Keratinocyte (primary cell): ENCODE data around the gene NUP214.

Source experiments
- EZH2 ChIP-seq: IDR thresholded peaks from one replicate; pipeline ENCODE4 v1.6.1; 2012; ENCODE audit warnings: inconsistent platforms, mild to moderate bottlenecking, low read length, moderate library complexity
- TF ChIP-seq, protein P1 (sequence below), 3 experiments: IDR thresholded peaks in 1 of 3; conservative IDR thresholded peaks in 1 of 3; optimal IDR thresholded peaks in 1 of 3; 2 replicates in 2 of 3; 3 replicates in 1 of 3; pipeline versions ENCODE3 to v1.5.1; 2011; ENCODE audit warnings: low read length in 3 of 3, mild to moderate bottlenecking in 3 of 3, moderate library complexity in 2 of 3, control low read depth in 1 of 3, inconsistent platforms in 1 of 3; ENCODE audit not compliant: insufficient read depth in 2 of 3; ENCODE audit errors: extremely low read depth in 1 of 3

DNA sequence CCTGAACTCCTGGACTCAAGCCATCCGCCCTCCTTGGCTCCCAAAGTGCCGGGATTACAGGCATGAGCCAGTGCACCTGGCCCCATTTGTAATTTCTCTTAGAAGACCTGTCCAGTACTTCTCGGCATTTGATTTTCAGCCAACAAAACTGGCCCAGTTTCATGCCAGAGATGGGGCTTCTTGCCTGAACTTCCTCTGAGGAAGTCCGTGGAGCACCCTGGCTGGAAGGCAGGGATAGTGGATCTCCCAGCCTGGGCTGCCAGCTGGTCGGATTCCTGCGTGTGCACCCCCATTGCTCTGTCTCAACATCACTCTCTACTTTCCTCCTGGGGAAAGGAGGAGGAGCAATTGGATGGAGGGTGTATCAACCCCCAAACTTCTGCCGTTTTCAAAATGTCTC is 111.9 kb downstream of the NUP214 start:
- TF ChIP-seq, protein P1, sequence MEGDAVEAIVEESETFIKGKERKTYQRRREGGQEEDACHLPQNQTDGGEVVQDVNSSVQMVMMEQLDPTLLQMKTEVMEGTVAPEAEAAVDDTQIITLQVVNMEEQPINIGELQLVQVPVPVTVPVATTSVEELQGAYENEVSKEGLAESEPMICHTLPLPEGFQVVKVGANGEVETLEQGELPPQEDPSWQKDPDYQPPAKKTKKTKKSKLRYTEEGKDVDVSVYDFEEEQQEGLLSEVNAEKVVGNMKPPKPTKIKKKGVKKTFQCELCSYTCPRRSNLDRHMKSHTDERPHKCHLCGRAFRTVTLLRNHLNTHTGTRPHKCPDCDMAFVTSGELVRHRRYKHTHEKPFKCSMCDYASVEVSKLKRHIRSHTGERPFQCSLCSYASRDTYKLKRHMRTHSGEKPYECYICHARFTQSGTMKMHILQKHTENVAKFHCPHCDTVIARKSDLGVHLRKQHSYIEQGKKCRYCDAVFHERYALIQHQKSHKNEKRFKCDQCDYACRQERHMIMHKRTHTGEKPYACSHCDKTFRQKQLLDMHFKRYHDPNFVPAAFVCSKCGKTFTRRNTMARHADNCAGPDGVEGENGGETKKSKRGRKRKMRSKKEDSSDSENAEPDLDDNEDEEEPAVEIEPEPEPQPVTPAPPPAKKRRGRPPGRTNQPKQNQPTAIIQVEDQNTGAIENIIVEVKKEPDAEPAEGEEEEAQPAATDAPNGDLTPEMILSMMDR (optimal IDR thresholded peaks at IDR 0.05 in 1 of 3, IDR thresholded peaks at IDR 0.05 in 1 of 3, conservative IDR thresholded peaks at IDR 0.05 in 1 of 3; ENCODE audit: extremely low read depth in 1 of 3, insufficient read depth in 2 of 3, low read length in 3 of 3) = no peak
- no peak for TF ChIP-seq EZH2
